Astrocyte of the hippocampus (primary cell): ENCODE measurements around the gene SMKR1.

ENCODE experiments used
- DNase-seq: peaks from one replicate; pipeline ENCODE4 v3.0.0; 2011; ENCODE audit warnings: low read depth, low spot score

The SMKR1 gene

GRCh38 chr7:129482781-129483180 is 19.6 kb upstream of the SMKR1 start:
- DNase-seq: no peak

- DNase-seq: peak; percentile 91
Observed at GRCh38 chr7:129489491-129489890, 12.8 kb upstream of the SMKR1 start.

GRCh38 chr7:129492391-129492790 is 9.9 kb upstream of the SMKR1 start:
- no peak for DNase-seq

DNA sequence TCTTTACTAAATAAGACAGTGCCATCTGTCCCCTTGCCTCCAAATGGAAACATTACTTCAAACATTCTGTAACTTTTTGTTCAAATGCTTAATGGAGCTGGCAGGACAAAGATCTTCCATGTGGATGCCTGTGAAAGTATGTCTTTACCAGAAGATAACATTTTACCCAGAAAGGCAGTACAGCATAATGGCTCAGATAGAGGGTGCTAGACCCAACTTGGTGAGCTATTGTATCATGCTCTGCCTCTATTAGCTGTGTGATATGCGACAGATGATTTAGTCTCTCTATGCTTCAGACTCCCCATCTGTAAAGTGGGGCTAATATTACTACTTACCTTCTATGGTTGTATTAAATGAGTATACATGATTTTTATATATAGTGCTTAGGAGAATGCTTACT is 8.8 kb upstream of the SMKR1 start:
- DNase-seq: no peak

- peak; percentile 68 for DNase-seq
Observed at GRCh38 chr7:129494041-129494440, 8.3 kb upstream of the SMKR1 start.

DNA sequence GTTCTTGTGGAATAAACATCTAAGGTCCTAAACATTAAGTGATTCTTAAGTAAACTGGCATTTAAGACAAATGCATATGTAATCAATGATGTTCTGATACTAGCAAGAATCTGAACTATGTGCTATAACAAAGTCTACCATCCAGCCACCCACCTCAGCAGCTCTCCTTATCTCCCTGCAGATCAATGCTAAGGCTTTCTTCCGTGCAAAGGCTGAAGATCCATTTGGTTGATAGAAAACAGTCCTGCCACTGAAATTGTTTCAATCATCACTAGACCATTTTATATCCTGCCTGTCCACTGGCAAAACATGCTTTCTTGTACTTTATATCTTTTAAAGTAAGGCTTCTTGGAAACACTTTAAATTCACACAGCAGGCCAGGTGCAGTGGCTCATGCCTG is 6.3 kb upstream of the SMKR1 start:
- DNase-seq: no peak

GRCh38 chr7:129496653-129497052 is 5.7 kb upstream of the SMKR1 start:
- DNase-seq: no peak

GRCh38 chr7:129497156-129497555 is 5.2 kb upstream of the SMKR1 start:
- no peak for DNase-seq

DNA sequence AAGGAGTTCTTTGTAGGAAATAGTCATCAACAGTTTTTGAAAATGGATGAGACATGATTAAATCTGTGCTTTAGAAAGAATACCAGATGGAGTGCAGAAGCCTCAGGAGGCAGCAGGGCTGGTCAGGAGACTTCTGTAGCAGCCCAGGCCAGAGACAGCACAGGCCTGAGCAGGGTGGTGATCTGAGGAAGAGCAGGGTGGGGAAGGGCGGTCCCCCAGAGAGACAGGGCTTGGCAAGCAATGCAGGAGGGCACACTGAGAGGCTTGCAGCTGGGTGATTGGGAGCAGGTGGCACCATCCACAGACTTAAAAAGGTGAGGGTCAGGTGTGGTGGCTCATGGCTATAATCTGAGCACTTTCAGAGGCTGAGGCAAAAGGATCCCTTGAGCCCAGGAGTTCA is 4.3 kb upstream of the SMKR1 start:
- no peak for DNase-seq

DNA sequence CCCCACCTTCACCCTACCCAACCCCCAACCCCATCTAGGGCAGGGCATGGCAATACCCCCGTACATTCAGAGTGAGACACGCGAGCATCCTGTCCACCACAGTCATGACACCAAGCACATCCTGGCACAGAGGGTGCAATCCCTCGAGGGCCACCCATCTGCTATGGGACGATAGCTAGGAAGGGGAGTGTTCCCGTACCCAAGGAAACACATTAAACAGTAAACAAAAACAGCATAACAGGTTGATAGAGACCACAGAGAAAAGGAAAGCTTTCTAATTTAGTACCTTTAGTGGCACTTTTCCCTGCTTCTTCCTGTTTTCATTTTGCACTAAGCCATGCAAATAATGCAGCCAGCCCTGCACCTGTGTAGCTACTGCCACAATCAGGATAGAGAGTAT is 2.3 kb upstream of the SMKR1 start:
- DNase-seq: no peak

- peak; percentile 20 for DNase-seq
Observed at GRCh38 chr7:129502708-129503685, 666 bp downstream of the SMKR1 start.

DNA sequence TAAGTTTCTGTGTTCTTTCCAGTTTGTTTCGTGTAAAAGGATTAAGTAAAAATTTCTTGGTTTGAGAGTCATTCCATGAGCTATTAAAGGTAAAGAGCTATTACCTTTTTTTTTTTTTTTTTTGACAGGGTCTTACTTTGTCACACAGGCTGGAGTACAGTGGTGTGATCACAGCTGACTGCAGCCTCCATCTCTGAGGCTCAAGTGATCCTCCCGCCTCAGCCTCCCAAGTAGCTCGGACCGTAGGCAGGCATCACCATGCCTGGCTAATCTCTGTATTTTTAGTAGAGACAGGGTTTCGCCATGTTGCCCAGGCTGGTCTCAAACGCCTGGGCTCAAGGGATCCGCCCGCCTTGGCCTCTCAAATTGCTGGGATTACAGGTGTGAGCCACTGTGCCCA is 1.4 kb downstream of the SMKR1 start:
- DNase-seq: no peak

GRCh38 chr7:129512192-129512591 is 9.9 kb downstream of the SMKR1 start:
- DNase-seq: no peak

GRCh38 chr7:129513546-129513945 is 11.2 kb downstream of the SMKR1 start:
- DNase-seq: no peak

GRCh38 chr7:129514683-129515082 is 12.4 kb downstream of the SMKR1 start:
- DNase-seq: no peak

DNA sequence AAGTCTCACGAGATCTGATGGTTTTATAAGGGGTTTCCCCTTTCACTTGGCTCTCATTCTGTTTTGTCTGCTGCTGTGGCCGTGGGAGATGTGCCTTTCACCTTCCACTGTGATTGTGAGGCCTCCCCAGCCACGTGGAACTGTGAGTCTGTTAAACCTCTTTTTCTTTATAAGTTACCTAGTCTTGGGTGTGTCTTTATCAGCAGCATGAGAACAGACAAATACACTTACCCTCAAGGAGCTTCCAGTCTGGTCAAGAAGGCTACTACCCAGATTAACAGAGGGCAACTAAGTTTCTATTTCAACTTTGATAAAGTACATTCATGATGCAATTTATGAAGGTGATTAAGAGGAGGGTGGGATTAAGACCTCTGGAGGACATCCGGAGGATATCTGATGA is 13.1 kb downstream of the SMKR1 start:
- DNase-seq: no peak

- DNase-seq: no peak
Observed at GRCh38 chr7:129517931-129518330, 15.6 kb downstream of the SMKR1 start.

GRCh38 chr7:129519464-129519863 is 17.1 kb downstream of the SMKR1 start:
- no peak for DNase-seq

DNA sequence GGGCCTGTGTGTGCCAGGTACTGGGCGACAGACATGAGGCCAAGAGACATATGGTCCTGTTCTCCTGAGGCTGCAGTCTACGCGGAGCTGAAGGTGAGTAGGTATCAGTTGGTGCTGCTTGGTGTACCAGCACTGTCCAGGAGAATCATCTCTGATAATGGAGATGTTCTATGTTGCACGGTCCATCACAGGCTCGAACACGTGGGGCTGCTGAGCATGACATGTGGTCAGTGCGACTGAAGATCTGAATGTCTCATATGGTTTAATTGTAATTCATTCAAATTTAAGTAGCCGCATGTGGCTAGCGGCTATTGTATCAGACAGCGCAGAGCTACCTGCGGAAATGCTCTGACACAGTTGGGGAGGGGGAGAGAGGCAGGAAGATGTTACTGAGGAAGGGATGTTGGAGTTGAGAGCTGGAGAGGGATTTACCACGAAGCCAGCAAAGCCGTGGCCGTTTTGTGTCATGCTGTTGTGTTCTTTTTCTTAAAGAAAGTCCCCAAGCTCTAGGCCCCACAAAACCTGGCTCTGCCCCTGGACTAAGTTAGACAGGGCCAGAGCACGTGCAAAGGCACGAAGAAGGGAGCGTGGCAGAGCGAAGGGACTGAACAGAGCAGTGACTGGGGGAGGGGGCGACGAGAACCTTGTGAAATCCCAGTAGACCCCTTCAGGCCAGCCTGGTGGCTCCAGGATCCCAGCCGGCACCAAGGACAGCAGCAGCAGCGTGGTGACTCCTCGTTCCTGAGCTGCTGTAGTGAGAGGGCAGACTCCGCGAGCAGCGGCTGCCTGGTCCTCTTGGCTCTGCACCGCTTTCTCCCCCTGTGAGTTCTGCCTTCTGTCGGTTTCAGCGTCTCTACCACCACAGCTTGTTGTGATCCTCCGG is 20.0 kb downstream of the SMKR1 start:
- DNase-seq: peak; percentile 46

GRCh38 chr7:129522971-129523340 is 20.6 kb downstream of the SMKR1 start:
- no peak for DNase-seq

GRCh38 chr7:129523924-129524323 is 21.6 kb downstream of the SMKR1 start:
- DNase-seq: no peak

GRCh38 chr7:129524405-129524804 is 22.1 kb downstream of the SMKR1 start:
- DNase-seq: peak; percentile 43
